Lower lobe of right lung (tissue), 2 donors: Measurements from ENCODE around the gene ADGRA1. TPM values are rescaled to one million over a fixed set of nuclear protein-coding genes. Genes with fewer than 3 reads are reported as not detected.

ENCODE experiments used
- ATAC-seq, 2 donors: fragments of 200-7000 bp; cut with Tn5 transposase; one replicate each; pipeline ENCODE4 v1.9.1; 2020 to 2022; ENCODE audit warnings: mild to moderate bottlenecking in 2 of 2, moderate library complexity in 2 of 2
- DNase-seq: peaks from one replicate; pipeline ENCODE4 v3.0.0-alpha.2; 2020
- H3K27ac ChIP-seq: fragments of 200-600 bp; one replicate; pipeline ENCODE4 v1.8.0; 2022
- H3K27me3 ChIP-seq: fragments of 200-600 bp; one replicate; pipeline ENCODE4 v1.8.0; 2022; ENCODE audit warnings: low read depth
- H3K36me3 ChIP-seq: fragments of 200-600 bp; one replicate; pipeline ENCODE4 v1.8.0; 2022; ENCODE audit warnings: mild to moderate bottlenecking
- H3K4me1 ChIP-seq: fragments of 200-600 bp; one replicate; pipeline ENCODE4 v1.8.0; 2022
- H3K4me3 ChIP-seq: fragments of 200-600 bp; one replicate; pipeline ENCODE4 v1.8.0; 2022; ENCODE audit warnings: mild to moderate bottlenecking
- H3K9me3 ChIP-seq: fragments of 200-600 bp; one replicate; pipeline ENCODE4 v1.8.0; 2022
- CTCF ChIP-seq: fragments of 200-600 bp; IDR thresholded peaks from one replicate; pipeline ENCODE4 v1.8.0; 2022; ENCODE audit warnings: antibody characterized with exemption, mild to moderate bottlenecking
- intact Hi-C: fragments of 100-400 bp; cut with DNase I; formaldehyde crosslinking; loops from one replicate; pipeline ENCODE4 v1.11.0; 2022
- total RNA-seq: library from RNA; stranded (reverse); fragmentation: NEBNext Ultra II Directional; extraction: Animal tissue kit (Norgen Biotek cat#: 25700); gene quantifications from one replicate; pipeline ENCODE4 v1.2.1, GENCODE V29; 2021
- donor health status: DM: no; HTN: yes; CAD: no; lungs with severe emphysema.

The ADGRA1 gene
- total RNA-seq, 1 donor from 2014 or later, result 0.38 TPM

GRCh38 chr10:133084491-133084890 lies 3.2 kb upstream of the ADGRA1 start:
- intact Hi-C loops, result no loop called here
- ATAC-seq, result no peak
- peaks cover 72% of the 10 kb centered on the region for H3K27me3 ChIP-seq

GRCh38 chr10:133085251-133086125 lies 2.2 kb upstream of the ADGRA1 start:
- Histone ChIP-seq H3K27ac (no peak overlapping the region), H3K36me3 (no peaks in the 10 kb centered on the region), H3K4me3 (no peak overlapping the region), H3K9me3 (no peaks in the 10 kb centered on the region), H3K4me1 (no peaks in the 10 kb centered on the region), H3K27me3 (peaks cover 82% of the 10 kb centered on the region)
- no peak for ATAC-seq
- intact Hi-C loops, result no loop called here
- no peak for TF ChIP-seq CTCF
- DNase-seq, result no peak

More at GRCh38 chr10:133084491-133084890, 3.2 kb upstream of the ADGRA1 start:
- Histone ChIP-seq H3K4me1 (no peaks in the 10 kb centered on the region), H3K36me3 (no peaks in the 10 kb centered on the region), H3K27ac (no peak overlapping the region), H3K9me3 (no peaks in the 10 kb centered on the region), H3K4me3 (no peak overlapping the region)
- DNase-seq, result no peak
- TF ChIP-seq CTCF, result no peak

GRCh38 chr10:133086247-133086646 lies 1.5 kb upstream of the ADGRA1 start:
- Histone ChIP-seq H3K27me3 (peaks cover 86% of the 10 kb centered on the region), H3K9me3 (no peaks in the 10 kb centered on the region), H3K36me3 (no peaks in the 10 kb centered on the region), H3K4me3 (no peak overlapping the region), H3K27ac (no peak overlapping the region), H3K4me1 (no peaks in the 10 kb centered on the region)
- no peak for TF ChIP-seq CTCF
- ATAC-seq (no peak), DNase-seq (no peak)
- intact Hi-C loops, result no loop called here

GRCh38 chr10:133087045-133087678 lies 562 bp upstream of the ADGRA1 start:
- H3K4me3 ChIP-seq, result no peak overlapping the region
- no peak for TF ChIP-seq CTCF
- H3K36me3 ChIP-seq, result no peaks in the 10 kb centered on the region
- ATAC-seq, result no peak
- no peaks in the 10 kb centered on the region for H3K9me3 ChIP-seq
- intact Hi-C loops, result no loop called here
- H3K4me1 ChIP-seq, result no peaks in the 10 kb centered on the region
- no peak for DNase-seq
- no peak overlapping the region for H3K27ac ChIP-seq
- peaks cover 86% of the 10 kb centered on the region for H3K27me3 ChIP-seq

GRCh38 chr10:133088179-133088955 lies 643 bp downstream of the ADGRA1 start:
- TF ChIP-seq CTCF, result no peak
- H3K27me3 ChIP-seq, result peaks cover 76% of the 10 kb centered on the region
- H3K4me1 ChIP-seq, result no peaks in the 10 kb centered on the region
- H3K4me3 ChIP-seq, result no peak overlapping the region
- H3K36me3 ChIP-seq, result no peaks in the 10 kb centered on the region
- ATAC-seq, result no peak
- DNase-seq, result no peak
- H3K9me3 ChIP-seq, result no peaks in the 10 kb centered on the region
- no peak overlapping the region for H3K27ac ChIP-seq
- intact Hi-C loops, result no loop called here
